K562 (cell line): ENCODE results near the gene ADPRH. TPM values are rescaled to one million over a fixed set of nuclear protein-coding genes. Genes with fewer than 3 reads are reported as not detected.

Experiments
- polyA plus RNA-seq, 8 experiments: library from polyadenylated mRNA; depleted of rRNA in 4 of 8; stranded (reverse) in 5 of 8; unstranded in 3 of 8; fragments of >200 nt; fragmentation: Nextera tagmentation in 2 of 8; fragmentation: Illumina TruSeq in 1 of 8; extraction: Ambion mirVana in 2 of 8; extraction: Trizol in 1 of 8; gene quantifications; 2 replicates each; pipeline versions ENCODE4 v1.2.1 to v1.2.3, GENCODE V29; 2011 to 2014; ENCODE audit warnings: inconsistent platforms in 1 of 8, missing spikeins in 1 of 8
- total RNA-seq, 7 experiments: library from RNA; depleted of rRNA in 6 of 7; stranded (reverse); fragments of >200 nt in 6 of 7; fragmentation: Illumina TruSeq in 2 of 7; extraction: Trizol in 2 of 7; gene quantifications; 2 replicates each; pipeline versions ENCODE4 v1.2.1 to v1.2.3, GENCODE V29; 2011 to 2021; ENCODE audit warnings: low replicate concordance in 1 of 7
- TF ChIP-seq, protein P1 (sequence below): fragments of 450-650 bp; IDR thresholded peaks from 2 replicates; pipeline ENCODE4 v1.6.1; 2016; ENCODE audit warnings: mild to moderate bottlenecking, moderate library complexity

ADPRH gene
- total and polyA plus RNA-seq, 9 of the 15 experiments (the other 6 are each of a cell fraction or from before 2014, with no cell fraction given) = 0.01 to 1.4 (median 0.65) TPM

DNA sequence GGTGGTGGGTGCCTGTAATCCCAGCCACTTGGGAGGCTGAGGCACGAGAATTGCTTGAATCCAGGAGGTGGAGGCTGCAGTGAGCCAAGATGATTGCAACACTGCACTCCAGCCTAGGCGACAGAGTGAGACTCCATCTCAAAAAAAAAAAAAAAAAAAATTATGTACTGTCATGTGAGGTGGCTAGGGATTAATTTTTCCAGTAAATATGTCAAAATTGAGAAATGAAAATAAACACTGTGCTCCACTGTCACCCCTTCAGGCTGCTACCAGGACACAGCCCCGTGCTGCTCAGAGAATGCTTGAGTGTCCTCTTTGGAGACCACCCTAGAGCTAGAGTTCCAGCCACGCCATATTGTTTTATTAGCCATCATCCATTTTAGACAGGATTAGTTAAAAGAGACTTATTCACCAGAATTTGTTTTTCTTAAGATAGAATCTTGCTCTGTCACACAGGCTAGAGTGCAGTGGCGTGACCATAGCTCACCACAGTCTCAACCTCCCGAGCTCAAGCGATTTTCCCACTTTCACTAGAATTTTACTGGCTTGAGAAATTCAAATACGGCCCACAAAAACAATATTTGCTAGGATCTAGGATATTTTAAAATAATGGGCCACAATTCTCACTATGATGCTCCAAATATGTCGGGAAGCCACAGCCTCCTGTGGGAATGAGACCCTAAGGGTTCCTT is 20.5 kb upstream of the ADPRH start (continued):
- TF ChIP-seq, protein P1, sequence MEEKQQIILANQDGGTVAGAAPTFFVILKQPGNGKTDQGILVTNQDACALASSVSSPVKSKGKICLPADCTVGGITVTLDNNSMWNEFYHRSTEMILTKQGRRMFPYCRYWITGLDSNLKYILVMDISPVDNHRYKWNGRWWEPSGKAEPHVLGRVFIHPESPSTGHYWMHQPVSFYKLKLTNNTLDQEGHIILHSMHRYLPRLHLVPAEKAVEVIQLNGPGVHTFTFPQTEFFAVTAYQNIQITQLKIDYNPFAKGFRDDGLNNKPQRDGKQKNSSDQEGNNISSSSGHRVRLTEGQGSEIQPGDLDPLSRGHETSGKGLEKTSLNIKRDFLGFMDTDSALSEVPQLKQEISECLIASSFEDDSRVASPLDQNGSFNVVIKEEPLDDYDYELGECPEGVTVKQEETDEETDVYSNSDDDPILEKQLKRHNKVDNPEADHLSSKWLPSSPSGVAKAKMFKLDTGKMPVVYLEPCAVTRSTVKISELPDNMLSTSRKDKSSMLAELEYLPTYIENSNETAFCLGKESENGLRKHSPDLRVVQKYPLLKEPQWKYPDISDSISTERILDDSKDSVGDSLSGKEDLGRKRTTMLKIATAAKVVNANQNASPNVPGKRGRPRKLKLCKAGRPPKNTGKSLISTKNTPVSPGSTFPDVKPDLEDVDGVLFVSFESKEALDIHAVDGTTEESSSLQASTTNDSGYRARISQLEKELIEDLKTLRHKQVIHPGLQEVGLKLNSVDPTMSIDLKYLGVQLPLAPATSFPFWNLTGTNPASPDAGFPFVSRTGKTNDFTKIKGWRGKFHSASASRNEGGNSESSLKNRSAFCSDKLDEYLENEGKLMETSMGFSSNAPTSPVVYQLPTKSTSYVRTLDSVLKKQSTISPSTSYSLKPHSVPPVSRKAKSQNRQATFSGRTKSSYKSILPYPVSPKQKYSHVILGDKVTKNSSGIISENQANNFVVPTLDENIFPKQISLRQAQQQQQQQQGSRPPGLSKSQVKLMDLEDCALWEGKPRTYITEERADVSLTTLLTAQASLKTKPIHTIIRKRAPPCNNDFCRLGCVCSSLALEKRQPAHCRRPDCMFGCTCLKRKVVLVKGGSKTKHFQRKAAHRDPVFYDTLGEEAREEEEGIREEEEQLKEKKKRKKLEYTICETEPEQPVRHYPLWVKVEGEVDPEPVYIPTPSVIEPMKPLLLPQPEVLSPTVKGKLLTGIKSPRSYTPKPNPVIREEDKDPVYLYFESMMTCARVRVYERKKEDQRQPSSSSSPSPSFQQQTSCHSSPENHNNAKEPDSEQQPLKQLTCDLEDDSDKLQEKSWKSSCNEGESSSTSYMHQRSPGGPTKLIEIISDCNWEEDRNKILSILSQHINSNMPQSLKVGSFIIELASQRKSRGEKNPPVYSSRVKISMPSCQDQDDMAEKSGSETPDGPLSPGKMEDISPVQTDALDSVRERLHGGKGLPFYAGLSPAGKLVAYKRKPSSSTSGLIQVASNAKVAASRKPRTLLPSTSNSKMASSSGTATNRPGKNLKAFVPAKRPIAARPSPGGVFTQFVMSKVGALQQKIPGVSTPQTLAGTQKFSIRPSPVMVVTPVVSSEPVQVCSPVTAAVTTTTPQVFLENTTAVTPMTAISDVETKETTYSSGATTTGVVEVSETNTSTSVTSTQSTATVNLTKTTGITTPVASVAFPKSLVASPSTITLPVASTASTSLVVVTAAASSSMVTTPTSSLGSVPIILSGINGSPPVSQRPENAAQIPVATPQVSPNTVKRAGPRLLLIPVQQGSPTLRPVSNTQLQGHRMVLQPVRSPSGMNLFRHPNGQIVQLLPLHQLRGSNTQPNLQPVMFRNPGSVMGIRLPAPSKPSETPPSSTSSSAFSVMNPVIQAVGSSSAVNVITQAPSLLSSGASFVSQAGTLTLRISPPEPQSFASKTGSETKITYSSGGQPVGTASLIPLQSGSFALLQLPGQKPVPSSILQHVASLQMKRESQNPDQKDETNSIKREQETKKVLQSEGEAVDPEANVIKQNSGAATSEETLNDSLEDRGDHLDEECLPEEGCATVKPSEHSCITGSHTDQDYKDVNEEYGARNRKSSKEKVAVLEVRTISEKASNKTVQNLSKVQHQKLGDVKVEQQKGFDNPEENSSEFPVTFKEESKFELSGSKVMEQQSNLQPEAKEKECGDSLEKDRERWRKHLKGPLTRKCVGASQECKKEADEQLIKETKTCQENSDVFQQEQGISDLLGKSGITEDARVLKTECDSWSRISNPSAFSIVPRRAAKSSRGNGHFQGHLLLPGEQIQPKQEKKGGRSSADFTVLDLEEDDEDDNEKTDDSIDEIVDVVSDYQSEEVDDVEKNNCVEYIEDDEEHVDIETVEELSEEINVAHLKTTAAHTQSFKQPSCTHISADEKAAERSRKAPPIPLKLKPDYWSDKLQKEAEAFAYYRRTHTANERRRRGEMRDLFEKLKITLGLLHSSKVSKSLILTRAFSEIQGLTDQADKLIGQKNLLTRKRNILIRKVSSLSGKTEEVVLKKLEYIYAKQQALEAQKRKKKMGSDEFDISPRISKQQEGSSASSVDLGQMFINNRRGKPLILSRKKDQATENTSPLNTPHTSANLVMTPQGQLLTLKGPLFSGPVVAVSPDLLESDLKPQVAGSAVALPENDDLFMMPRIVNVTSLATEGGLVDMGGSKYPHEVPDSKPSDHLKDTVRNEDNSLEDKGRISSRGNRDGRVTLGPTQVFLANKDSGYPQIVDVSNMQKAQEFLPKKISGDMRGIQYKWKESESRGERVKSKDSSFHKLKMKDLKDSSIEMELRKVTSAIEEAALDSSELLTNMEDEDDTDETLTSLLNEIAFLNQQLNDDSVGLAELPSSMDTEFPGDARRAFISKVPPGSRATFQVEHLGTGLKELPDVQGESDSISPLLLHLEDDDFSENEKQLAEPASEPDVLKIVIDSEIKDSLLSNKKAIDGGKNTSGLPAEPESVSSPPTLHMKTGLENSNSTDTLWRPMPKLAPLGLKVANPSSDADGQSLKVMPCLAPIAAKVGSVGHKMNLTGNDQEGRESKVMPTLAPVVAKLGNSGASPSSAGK = 0 out of 2 replicates have a peak, but pooled peaks have one; percentile 5
